HepG2 (cell line): ENCODE data around the gene TMEM61. TPM values are rescaled to one million over a fixed set of nuclear protein-coding genes. Genes with fewer than 3 reads are reported as not detected.

Experiments
- ATAC-seq: fragments of 200-7000 bp; cut with Tn5 transposase; 3 replicates; pipeline ENCODE4 v1.9.1; 2020; ENCODE audit warnings: mild to moderate bottlenecking, moderate library complexity
- BruUV-seq: library from RNA; stranded (reverse); fragments of 400-500 nt; replicated peaks from 2 replicates; lab custom pipeline; 2021; lab: Mats Ljungman, UMichigan
- CTCF ChIA-PET: fragments of 300-600 bp; formaldehyde crosslinking; extraction: SDS; loops from one replicate; lab custom pipeline; 2021; ENCODE audit warnings: low total read pairs, inconsistent platforms, low intra/inter-chr PET ratio; lab: Yijun Ruan, JAX
- POLR2A ChIA-PET: fragments of 350-600 bp; sonication (Branson Sonifier 250); formaldehyde crosslinking; loops from one replicate; lab custom pipeline; 2020; ENCODE audit warnings: antibody characterized with exemption, inconsistent platforms; lab: Yijun Ruan, JAX
- DNase-seq: peaks from one replicate; pipeline ENCODE4 v3.0.0-alpha.2; 2015; ENCODE audit warnings: low spot score
- FAIRE-seq: peaks from 3 replicates; lab custom pipeline; 2011; peaks lifted over from hg19 to GRCh38; lab: Jason Lieb, UNC
- H2AFZ ChIP-seq: one replicate; pipeline ENCODE4 v1.6.1; 2011; ENCODE audit warnings: low read length, inconsistent platforms
- H3K27ac ChIP-seq: fragments of 300-600 bp; 3 replicates; pipeline ENCODE4 v1.8.0; 2011; ENCODE audit warnings: mixed run types, mild to moderate bottlenecking, mixed read lengths, low read length, inconsistent platforms; ENCODE audit not compliant: insufficient read depth; ENCODE audit errors: extremely low read length
- H3K27me3 ChIP-seq, 2 experiments: fragments of 200-600 bp in 1 of 2; 2 replicates in 1 of 2; 3 replicates in 1 of 2; pipeline versions ENCODE4 v1.6.0 to v1.8.0; 2011; ENCODE audit warnings: low read length in 2 of 2, mild to moderate bottlenecking in 2 of 2, moderate library complexity in 2 of 2, inconsistent platforms in 1 of 2; ENCODE audit not compliant: insufficient read depth in 2 of 2, control insufficient read depth in 1 of 2
- H3K36me3 ChIP-seq, 2 experiments: fragments of 200-600 bp in 1 of 2; replicated peaks in 1 of 2; 2 replicates in 1 of 2; 3 replicates in 1 of 2; pipeline versions ENCODE4 v1.5.1 to v1.8.0; 2011; ENCODE audit warnings: low read length in 2 of 2, inconsistent platforms in 1 of 2; ENCODE audit not compliant: insufficient read depth in 2 of 2, control insufficient read depth in 1 of 2
- H3K4me1 ChIP-seq: 2 replicates; pipeline ENCODE4 v1.5.1; 2012; ENCODE audit warnings: low read length, inconsistent platforms; ENCODE audit not compliant: insufficient read depth
- H3K4me2 ChIP-seq: 2 replicates; pipeline ENCODE4 v1.6.0; 2011; ENCODE audit warnings: low read depth, low read length, inconsistent platforms
- H3K4me3 ChIP-seq, 3 experiments: fragments of 200-600 bp in 1 of 3; sonication (generic), shearing (Covaris generic) in 1 of 3; replicated peaks in 1 of 3; 2 replicates each; pipeline ENCODE4 v1.5.1; 2011 to 2016; ENCODE audit warnings: low read length in 3 of 3, inconsistent platforms in 2 of 3, low read depth in 2 of 3, mild to moderate bottlenecking in 2 of 3, control low read depth in 1 of 3, mixed read lengths in 1 of 3; ENCODE audit not compliant: insufficient read depth in 1 of 3
- H3K79me2 ChIP-seq: one replicate; pipeline ENCODE4 v1.6.1; 2011; ENCODE audit warnings: low read length, inconsistent platforms; ENCODE audit not compliant: insufficient read depth
- H3K9ac ChIP-seq: 2 replicates; pipeline ENCODE4 v1.6.0; 2011; ENCODE audit warnings: mild to moderate bottlenecking, low read depth, low read length, inconsistent platforms; ENCODE audit not compliant: insufficient read depth
- H3K9me3 ChIP-seq: 2 replicates; pipeline ENCODE4 v1.5.1; 2012; ENCODE audit warnings: mild to moderate bottlenecking, low read length
- H4K20me1 ChIP-seq: 2 replicates; pipeline ENCODE4 v1.6.0; 2011; ENCODE audit warnings: inconsistent platforms, mild to moderate bottlenecking, low read length, moderate library complexity; ENCODE audit not compliant: insufficient read depth
- RFXAP ChIP-seq: sonication (generic); formaldehyde crosslinking; IDR thresholded peaks from 2 replicates; pipeline ENCODE4 v1.4.0; 2020; ENCODE audit warnings: missing genetic modification reagents, borderline replicate concordance
- SRSF9 ChIP-seq: fragments of 200-400 bp; formaldehyde crosslinking; IDR thresholded peaks from 2 replicates; pipeline ENCODE4 v1.6.1; 2018; ENCODE audit warnings: borderline replicate concordance, mild to moderate bottlenecking, low read depth, low read length; ENCODE audit not compliant: insufficient read depth, poor library complexity, severe bottlenecking
- TOPORS ChIP-seq: sonication (generic); formaldehyde crosslinking; IDR thresholded peaks from 2 replicates; pipeline ENCODE4 v1.8.0; 2023; ENCODE audit warnings: mild to moderate bottlenecking, missing genetic modification reagents
- ZNF503 ChIP-seq: sonication (generic); formaldehyde crosslinking; IDR thresholded peaks from 2 replicates; pipeline ENCODE4 v1.4.0; 2020; ENCODE audit warnings: missing genetic modification reagents
- ZNF646 ChIP-seq: sonication (generic); formaldehyde crosslinking; IDR thresholded peaks from 2 replicates; pipeline ENCODE4 v1.9.0; 2021; ENCODE audit warnings: mild to moderate bottlenecking, missing genetic modification reagents
- WGBS: methylation state at CpG from one replicate; pipeline ENCODE4 v1.1.6; 2017; ENCODE audit warnings: low lambda C conversion rate; 5-methylcytosine and 5-hydroxymethylcytosine counted together
- in situ Hi-C: cut with HindIII; loops from 2 replicates; pipeline ENCODE4 v1.10.0; 2017; ENCODE audit warnings: low pct_unique_long_range_greater_than_20kb; ENCODE audit not compliant: extremely low pct_ligation_motif_present
- intact Hi-C: fragments of 100-400 bp; cut with micrococcal nuclease; formaldehyde crosslinking; loops from one replicate; pipeline ENCODE4 v1.10.0; 2022; ENCODE audit not compliant: unreplicated experiment
- polyA plus RNA-seq, 8 experiments: library from polyadenylated mRNA; depleted of rRNA in 3 of 8; stranded (reverse) in 7 of 8; unstranded in 1 of 8; fragments of >200 nt; fragmentation: Illumina TruSeq in 4 of 8; extraction: Trizol in 4 of 8; gene quantifications; 2 replicates each; pipeline versions ENCODE4 v1.2.1 to v1.2.3, GENCODE V29; 2011 to 2016; ENCODE audit warnings: low read depth in 4 of 8, missing spikeins in 1 of 8, mixed read lengths in 1 of 8; ENCODE audit not compliant: insufficient read depth in 1 of 8
- total RNA-seq, 5 experiments: library from RNA; depleted of rRNA; stranded (reverse); fragments of >200 nt; fragmentation: Illumina TruSeq; extraction: Trizol; gene quantifications; 2 replicates each; pipeline ENCODE4 v1.2.3, GENCODE V29; 2016; ENCODE audit warnings: low read depth in 1 of 5

Gene TMEM61
- total and polyA plus RNA-seq, 2 of the 13 experiments (the other 11 are each of a cell fraction or from before 2014, with no cell fraction given), result not detected

GRCh38 chr1:54981466-54981865, 1.0 kb downstream of the TMEM61 start:
- DNase-seq, result no peak
- H3K4me2 ChIP-seq, result no peak overlapping the region

More at GRCh38 chr1:54981466-54981865, 1.0 kb downstream of the TMEM61 start:
- CTCF ChIA-PET, result no interaction called here
- no peak for ATAC-seq
- H3K27me3 ChIP-seq, result peaks cover 11 to 61% of the 10 kb centered on the region in 2 experiments
- H3K9ac ChIP-seq, result no peak overlapping the region
- no peak for FAIRE-seq
- H2AFZ ChIP-seq, result no peak overlapping the region
- H3K79me2 ChIP-seq, result no peaks in the 10 kb centered on the region
- no peak overlapping the region for H3K4me3 ChIP-seq
- no peaks in the 10 kb centered on the region for H3K9me3 ChIP-seq
- 83% methylated on average over 8 of the region's 8 CpGs for WGBS
- H4K20me1 ChIP-seq, result no peaks in the 10 kb centered on the region
- no peak overlapping the region for H3K27ac ChIP-seq
- peaks cover 15% of the 10 kb centered on the region for H3K4me1 ChIP-seq
- H3K36me3 ChIP-seq, result no peaks in the 10 kb centered on the region
- in situ Hi-C loops (no loop called here), intact Hi-C loops (no loop called here)
- POLR2A ChIA-PET, result no interaction called here
- BruUV-seq, result no TSS peak
- TF ChIP-seq ZNF503, result no peak
- TF ChIP-seq SRSF9, result no peak
- no peak for TF ChIP-seq RFXAP
- TF ChIP-seq ZNF646 (CRISPR knock-in tag), result no peak
- no peak for TF ChIP-seq TOPORS
